Bronchial epithelial cell (primary cell): ENCODE data around the gene KCNC1. TPM values are rescaled to one million over a fixed set of nuclear protein-coding genes. Genes with fewer than 3 reads are reported as not detected.

Experiments used
- DNase-seq: peaks from one replicate; pipeline ENCODE4 v3.0.0-alpha.2; 2010; ENCODE audit warnings: low read depth
- FAIRE-seq: peaks from 2 replicates; lab custom pipeline; 2011; peaks lifted over from hg19 to GRCh38; lab: Jason Lieb, UNC
- H3K27me3 ChIP-seq: 2 replicates; pipeline ENCODE4 v1.5.1; 2011; ENCODE audit warnings: low read length; ENCODE audit not compliant: control insufficient read depth, insufficient read depth
- H3K36me3 ChIP-seq: 2 replicates; pipeline ENCODE4 v1.5.1; 2011; ENCODE audit warnings: low read length; ENCODE audit not compliant: control insufficient read depth, insufficient read depth
- H3K4me3 ChIP-seq: 2 replicates; pipeline ENCODE4 v1.5.1; 2011; ENCODE audit warnings: mild to moderate bottlenecking, low read depth, low read length, control low read depth
- CTCF ChIP-seq: IDR thresholded peaks from 2 replicates; pipeline ENCODE4 v1.5.1; 2011; ENCODE audit warnings: mild to moderate bottlenecking, moderate library complexity, low read length, control low read depth, inconsistent platforms; ENCODE audit not compliant: insufficient read depth, severe bottlenecking
- total RNA-seq: library from RNA; depleted of rRNA; stranded (reverse); fragments of >200 nt; gene quantifications from 2 replicates; pipeline ENCODE4 v1.2.1, GENCODE V29; 2014

KCNC1 gene
- total RNA-seq, 1 donor from 2014 or later, result not detected

GRCh38 chr11:17760102-17761029, 25.8 kb downstream of the KCNC1 start:
- DNase-seq, result peak; percentile 44
- no peak overlapping the region for H3K4me3 ChIP-seq
- TF ChIP-seq CTCF, result peak; percentile 69
- no peaks in the 10 kb centered on the region for H3K36me3 ChIP-seq
- FAIRE-seq, result no peak
- no peaks in the 10 kb centered on the region for H3K27me3 ChIP-seq

GRCh38 chr11:17762309-17762974, 27.9 kb downstream of the KCNC1 start:
- DNase-seq (peak; percentile 13), FAIRE-seq (no peak)
- no peak overlapping the region for H3K4me3 ChIP-seq
- H3K36me3 ChIP-seq, result no peaks in the 10 kb centered on the region
- no peak for TF ChIP-seq CTCF
- no peaks in the 10 kb centered on the region for H3K27me3 ChIP-seq

- DNase-seq, result no peak
- FAIRE-seq, result no peak
- no peaks in the 10 kb centered on the region for H3K27me3 ChIP-seq
- no peak overlapping the region for H3K4me3 ChIP-seq
- no peaks in the 10 kb centered on the region for H3K36me3 ChIP-seq
- TF ChIP-seq CTCF, result no peak
Observed at GRCh38 chr11:17763244-17763643, 28.7 kb downstream of the KCNC1 start.

- TF ChIP-seq CTCF, result no peak
Observed at GRCh38 chr11:17763703-17764102, 29.1 kb downstream of the KCNC1 start.

GRCh38 chr11:17764446-17765218, 30.1 kb downstream of the KCNC1 start:
- Histone ChIP-seq H3K4me3 (no peak overlapping the region), H3K36me3 (no peaks in the 10 kb centered on the region), H3K27me3 (no peaks in the 10 kb centered on the region)
- FAIRE-seq (no peak), DNase-seq (no peak)
- no peak for TF ChIP-seq CTCF

More at GRCh38 chr11:17763703-17764102, 29.1 kb downstream of the KCNC1 start:
- DNase-seq (no peak), FAIRE-seq (no peak)
- Histone ChIP-seq H3K36me3 (no peaks in the 10 kb centered on the region), H3K4me3 (no peak overlapping the region), H3K27me3 (no peaks in the 10 kb centered on the region)
